CD4-positive, alpha-beta T cell (primary cell): ENCODE data around the gene RXFP1. TPM values are rescaled to one million over a fixed set of nuclear protein-coding genes. Genes with fewer than 3 reads are reported as not detected.

Experiments
- ATAC-seq: fragments of 200-7000 bp; cut with Tn5 transposase; one replicate; pipeline ENCODE4 v1.10.0; 2022; ENCODE audit warnings: mild to moderate bottlenecking; ENCODE audit not compliant: poor library complexity
- CTCF ChIA-PET: fragments of 350-600 bp; sonication (Branson Sonifier 250); formaldehyde crosslinking; loops from one replicate; lab custom pipeline; 2021; ENCODE audit warnings: antibody characterized with exemption, inconsistent platforms; lab: Charles Lee
- POLR2A ChIA-PET: fragments of 350-600 bp; sonication (Branson Sonifier 250); formaldehyde crosslinking; loops from one replicate; lab custom pipeline; 2021; ENCODE audit warnings: antibody characterized with exemption, inconsistent platforms; lab: Charles Lee
- DNase-seq, 14 experiments: peaks; one replicate each; pipeline ENCODE4 v3.0.0-alpha.2; 2013 to 2020; ENCODE audit warnings: mixed read lengths in 2 of 14
- H3K27ac ChIP-seq, 2 donors: one replicate each; pipeline versions ENCODE4 v1.5.1 to v1.7.0; 2013; ENCODE audit warnings: low read length in 2 of 2, low read depth in 1 of 2, mild to moderate bottlenecking in 1 of 2
- H3K27me3 ChIP-seq, 2 experiments: 1 replicate in 1 of 2; 2 replicates in 1 of 2; pipeline versions ENCODE4 v1.6.1 to v1.7.0; 2013; ENCODE audit warnings: low read length in 2 of 2, control low read depth in 1 of 2, mild to moderate bottlenecking in 1 of 2, moderate library complexity in 1 of 2; ENCODE audit not compliant: insufficient read depth in 2 of 2, control insufficient read depth in 1 of 2
- H3K36me3 ChIP-seq: one replicate; pipeline ENCODE4 v1.6.1; 2013; ENCODE audit warnings: low read length, control low read depth; ENCODE audit not compliant: insufficient read depth
- H3K4me1 ChIP-seq: one replicate; pipeline ENCODE4 v1.6.1; 2013; ENCODE audit warnings: low read length, control low read depth; ENCODE audit not compliant: insufficient read depth
- H3K4me3 ChIP-seq: one replicate; pipeline ENCODE4 v1.5.1; 2013; ENCODE audit warnings: mild to moderate bottlenecking, low read length, moderate library complexity
- H3K9me3 ChIP-seq, 2 experiments: 1 replicate in 1 of 2; 2 replicates in 1 of 2; pipeline versions ENCODE4 v1.6.1 to v1.7.0; 2013; ENCODE audit warnings: low read length in 2 of 2, mild to moderate bottlenecking in 2 of 2, control low read depth in 1 of 2, moderate library complexity in 1 of 2; ENCODE audit not compliant: control insufficient read depth in 1 of 2, insufficient read depth in 1 of 2
- H3K27ac Mint-ChIP-seq: one replicate; pipeline ENCODE4 v1.8.0; 2020; ENCODE audit warnings: mixed read lengths
- H3K27me3 Mint-ChIP-seq: one replicate; pipeline ENCODE4 v1.8.0; 2021; ENCODE audit warnings: mixed read lengths
- H3K36me3 Mint-ChIP-seq: one replicate; pipeline ENCODE4 v1.8.0; 2021; ENCODE audit warnings: low read depth, mixed read lengths
- H3K4me1 Mint-ChIP-seq: one replicate; pipeline ENCODE4 v1.8.0; 2021; ENCODE audit warnings: low read depth, mixed read lengths
- H3K4me3 Mint-ChIP-seq: one replicate; pipeline ENCODE4 v1.8.0; 2020; ENCODE audit warnings: mild to moderate bottlenecking, mixed read lengths
- H3K9me3 Mint-ChIP-seq: one replicate; pipeline ENCODE4 v1.8.0; 2020; ENCODE audit warnings: mixed read lengths
- CTCF ChIP-seq: fragments of 200-600 bp; IDR thresholded peaks from one replicate; pipeline ENCODE4 v1.8.0; 2022; ENCODE audit warnings: antibody characterized with exemption, mild to moderate bottlenecking
- intact Hi-C, 2 experiments: fragments of 100-400 bp; cut with DNase I in 1 of 2; cut with micrococcal nuclease in 1 of 2; formaldehyde crosslinking; loops; one replicate each; pipeline versions ENCODE4 v1.15.1 to v1.9.0; 2023 to 2025; cut with DNase I, micrococcal nuclease
- total RNA-seq, 174 experiments: library from RNA in 2 of 174; stranded (reverse) in 2 of 174; gene quantifications; one replicate each; pipeline ENCODE4 v1.2.3 and lab custom pipeline; 2021 to 2026

RXFP1 gene
- total RNA-seq, 2 experiments from 2014 or later: not detected

GRCh38 chr4:158599765-158600498 is 78.2 kb downstream of the RXFP1 start:
- Histone ChIP-seq H3K27ac (no peak overlapping the region), H3K9me3 (no peaks in the 10 kb centered on the region), H3K4me1 (no peaks in the 10 kb centered on the region), H3K36me3 (no peaks in the 10 kb centered on the region), H3K4me3 (no peak overlapping the region), H3K27me3 (peaks cover 0 to 9% of the 10 kb centered on the region in 2 experiments)
- Mint-ChIP-seq H3K9me3 (no peaks in the 10 kb centered on the region), H3K36me3 (no peaks in the 10 kb centered on the region), H3K4me1 (no peaks in the 10 kb centered on the region), H3K27ac (no peak overlapping the region), H3K4me3 (no peak overlapping the region), H3K27me3 (peaks cover 24% of the 10 kb centered on the region)
- ChIA-PET CTCF (no interaction called here), POLR2A (no interaction called here)
- DNase-seq (no peak), ATAC-seq (no peak)
- intact Hi-C loops: no loop called here
- TF ChIP-seq CTCF: no peak

GRCh38 chr4:158604369-158604768 is 82.7 kb downstream of the RXFP1 start:
- H3K36me3 Mint-ChIP-seq: no peaks in the 10 kb centered on the region
- DNase-seq: no peak
- peaks cover 15% of the 10 kb centered on the region for H3K27me3 Mint-ChIP-seq
- H3K4me1 Mint-ChIP-seq: no peaks in the 10 kb centered on the region
- Histone ChIP-seq H3K9me3 (no peaks in the 10 kb centered on the region), H3K4me3 (no peak overlapping the region), H3K36me3 (no peaks in the 10 kb centered on the region), H3K27me3 (peaks cover 0 to 5% of the 10 kb centered on the region in 2 experiments), H3K4me1 (no peaks in the 10 kb centered on the region), H3K27ac (no peak overlapping the region)
- no peak overlapping the region for H3K27ac Mint-ChIP-seq
- ChIA-PET CTCF (no interaction called here), POLR2A (no interaction called here)
- no peaks in the 10 kb centered on the region for H3K9me3 Mint-ChIP-seq
- no peak for TF ChIP-seq CTCF
- intact Hi-C loops: no loop called here
- H3K4me3 Mint-ChIP-seq: no peak overlapping the region
- no peak for ATAC-seq

GRCh38 chr4:158605393-158605792 is 83.7 kb downstream of the RXFP1 start:
- no peak for ATAC-seq
- H3K27ac ChIP-seq: no peak overlapping the region
- H3K27ac Mint-ChIP-seq: no peak overlapping the region
- no peaks in the 10 kb centered on the region for H3K4me1 ChIP-seq
- H3K4me3 Mint-ChIP-seq: no peak overlapping the region
- no peak overlapping the region for H3K4me3 ChIP-seq
- intact Hi-C loops: no loop called here
- DNase-seq: no peak
- H3K9me3 ChIP-seq: no peaks in the 10 kb centered on the region
- CTCF ChIA-PET: interaction anchor here (0.5 kb wide), 1 partner anchor 48 kb away, joined by 3 read pairs; no protein-coding TSS in a partner anchor
- no peaks in the 10 kb centered on the region for H3K36me3 Mint-ChIP-seq
- H3K27me3 ChIP-seq: peaks cover 0 to under 1% of the 10 kb centered on the region in 2 experiments
- H3K9me3 Mint-ChIP-seq: no peaks in the 10 kb centered on the region
- no peaks in the 10 kb centered on the region for H3K36me3 ChIP-seq
- peaks cover 18% of the 10 kb centered on the region for H3K27me3 Mint-ChIP-seq
- POLR2A ChIA-PET: no interaction called here
- H3K4me1 Mint-ChIP-seq: no peaks in the 10 kb centered on the region
- TF ChIP-seq CTCF: no peak
